Thoracic aorta (tissue), 2 donors: ENCODE data around the gene NDUFS4. TPM values are rescaled to one million over a fixed set of nuclear protein-coding genes. Genes with fewer than 3 reads are reported as not detected.
"Not testable (repeated sequence)": the region's sequence is repeated elsewhere in the genome, so short reads cannot be mapped to it uniquely, and the experiment has no call there.

Source experiments
- ATAC-seq: fragments of 150-250 bp; one replicate; pipeline ENCODE4 v1.8.0; 2017; ENCODE audit warnings: low read depth; ENCODE audit not compliant: insufficient number of reproducible peaks, low FRiP score
- DNase-seq: peaks from one replicate; pipeline ENCODE4 v3.0.0-alpha.2; 2020; ENCODE audit warnings: low spot score
- H3K27ac ChIP-seq, 2 donors: fragments of 200-600 bp; sonication (generic); 1 replicate in 1 of 2; 2 replicates in 1 of 2; pipeline ENCODE4 v1.5.1; 2016; ENCODE audit warnings: mild to moderate bottlenecking in 2 of 2, moderate library complexity in 2 of 2
- H3K27me3 ChIP-seq: fragments of 200-600 bp; sonication (generic); replicated peaks from 2 replicates; pipeline ENCODE4 v1.6.0; 2016; ENCODE audit warnings: mild to moderate bottlenecking; ENCODE audit not compliant: insufficient read depth
- H3K36me3 ChIP-seq: fragments of 200-600 bp; sonication (generic); one replicate; pipeline ENCODE4 v1.5.1; 2016
- H3K4me1 ChIP-seq, 2 donors: fragments of 200-600 bp; sonication (generic); 1 replicate in 1 of 2; 2 replicates in 1 of 2; pipeline versions ENCODE4 v1.5.1 to v1.6.0; 2016; ENCODE audit warnings: low read depth in 2 of 2, mild to moderate bottlenecking in 1 of 2; ENCODE audit not compliant: control insufficient read depth in 1 of 2
- H3K4me3 ChIP-seq: fragments of 200-600 bp; sonication (generic); 2 replicates; pipeline ENCODE4 v1.5.1; 2016; ENCODE audit warnings: mild to moderate bottlenecking
- H3K9me3 ChIP-seq: fragments of 200-600 bp; sonication (generic); 2 replicates; pipeline ENCODE4 v1.5.1; 2016
- CTCF ChIP-seq: fragments of 200-600 bp; sonication (generic); IDR thresholded peaks from one replicate; pipeline ENCODE4 v1.5.1; 2019; ENCODE audit warnings: antibody characterized with exemption
- total RNA-seq, 2 donors: library from RNA; depleted of rRNA; stranded (reverse); fragments of >200 nt; gene quantifications; one replicate each; pipeline versions ENCODE4 v1.1.0 to v1.2.3, GENCODE V29; 2016

NDUFS4 gene
- total RNA-seq, 2 donors from 2014 or later: 42.0 to 72.0 TPM

- H3K9me3 ChIP-seq: no peaks in the 10 kb centered on the region
- no peaks in the 10 kb centered on the region for H3K27me3 ChIP-seq
- H3K36me3 ChIP-seq: no peaks in the 10 kb centered on the region
- no peak overlapping the region for H3K4me3 ChIP-seq
- DNase-seq (no peak), ATAC-seq (no peak)
- H3K4me1 ChIP-seq: peaks cover 8 to 13% of the 10 kb centered on the region in 2 donors
- H3K27ac ChIP-seq: no peak overlapping the region
- no peak for TF ChIP-seq CTCF
Observed at GRCh38 chr5:53642061-53642460, 81.6 kb downstream of the NDUFS4 start.

GRCh38 chr5:53643445-53643844 lies 83.0 kb downstream of the NDUFS4 start:
- TF ChIP-seq CTCF: no peak
- no peaks in the 10 kb centered on the region for H3K9me3 ChIP-seq
- ATAC-seq (no peak), DNase-seq (no peak)
- H3K4me3 ChIP-seq: no peak overlapping the region
- peaks cover 5 to 13% of the 10 kb centered on the region in 2 donors for H3K4me1 ChIP-seq
- no peaks in the 10 kb centered on the region for H3K27me3 ChIP-seq
- H3K36me3 ChIP-seq: no peaks in the 10 kb centered on the region
- no peak overlapping the region for H3K27ac ChIP-seq

- H3K9me3 ChIP-seq: no peaks in the 10 kb centered on the region
Observed at GRCh38 chr5:53645078-53645477, 84.6 kb downstream of the NDUFS4 start.

GRCh38 chr5:53649352-53649751 lies 88.9 kb downstream of the NDUFS4 start:
- Histone ChIP-seq H3K27me3 (no peaks in the 10 kb centered on the region), H3K4me1 (peaks cover 0 to 5% of the 10 kb centered on the region in 2 donors)

More at GRCh38 chr5:53645078-53645477, 84.6 kb downstream of the NDUFS4 start:
- H3K27me3 ChIP-seq: no peaks in the 10 kb centered on the region
- peaks cover 5 to 13% of the 10 kb centered on the region in 2 donors for H3K4me1 ChIP-seq
- H3K4me3 ChIP-seq: no peak overlapping the region
- TF ChIP-seq CTCF: no peak
- no peak for ATAC-seq
- H3K36me3 ChIP-seq: no peaks in the 10 kb centered on the region
- H3K27ac ChIP-seq: no peak overlapping the region
- no peak for DNase-seq

GRCh38 chr5:53660573-53660972 lies 100.1 kb downstream of the NDUFS4 start:
- H3K27ac ChIP-seq, H3K36me3 ChIP-seq, DNase-seq, H3K4me3 ChIP-seq, H3K4me1 ChIP-seq, H3K27me3 ChIP-seq, H3K9me3 ChIP-seq, ATAC-seq: not testable (repeated sequence)

More at GRCh38 chr5:53649352-53649751, 88.9 kb downstream of the NDUFS4 start:
- Histone ChIP-seq H3K4me3 (no peak overlapping the region), H3K9me3 (no peaks in the 10 kb centered on the region), H3K27ac (no peak overlapping the region), H3K36me3 (no peaks in the 10 kb centered on the region)
- ATAC-seq: no peak
- no peak for DNase-seq
- TF ChIP-seq CTCF: no peak

GRCh38 chr5:53665313-53665712 lies 104.9 kb downstream of the NDUFS4 start:
- ATAC-seq, H3K4me1 ChIP-seq, H3K27me3 ChIP-seq, H3K27ac ChIP-seq, H3K36me3 ChIP-seq, DNase-seq, H3K9me3 ChIP-seq, H3K4me3 ChIP-seq: not testable (repeated sequence)
